Chondrocyte (in vitro differentiated cells): ENCODE measurements around the gene SPAG4. TPM values are rescaled to one million over a fixed set of nuclear protein-coding genes. Genes with fewer than 3 reads are reported as not detected.

ENCODE experiments used
- DNase-seq: peaks from one replicate; pipeline ENCODE4 v3.0.0; 2021; ENCODE audit warnings: mixed read lengths, low spot score
- H3K27ac Mint-ChIP-seq: one replicate; pipeline ENCODE4 v1.8.0; 2021; ENCODE audit warnings: mild to moderate bottlenecking, moderate library complexity, mixed read lengths; ENCODE audit not compliant: unreplicated experiment
- H3K27me3 Mint-ChIP-seq: 2 replicates; pipeline ENCODE4 v1.8.0; 2021; ENCODE audit warnings: low read depth, mixed read lengths
- H3K36me3 Mint-ChIP-seq: 2 replicates; pipeline ENCODE4 v1.8.0; 2021; ENCODE audit warnings: low read depth, mixed read lengths
- H3K4me1 Mint-ChIP-seq: 2 replicates; pipeline ENCODE4 v1.8.0; 2021; ENCODE audit warnings: low read depth, mild to moderate bottlenecking, mixed read lengths
- H3K4me3 Mint-ChIP-seq: one replicate; pipeline ENCODE4 v1.8.0; 2021; ENCODE audit warnings: mild to moderate bottlenecking, moderate library complexity, mixed read lengths; ENCODE audit not compliant: unreplicated experiment
- H3K9me3 Mint-ChIP-seq: 2 replicates; pipeline ENCODE4 v1.8.0; 2021; ENCODE audit warnings: low read depth, mixed read lengths
- total RNA-seq: library from RNA; stranded (reverse); gene quantifications from 3 replicates; pipeline ENCODE4 v1.2.1, GENCODE V29; 2021
- TF ChIP-seq, protein P1 (sequence below): fragments of 200-600 bp; sonication (generic); IDR thresholded peaks from 2 replicates; pipeline ENCODE4 v1.5.0; 2021; ENCODE audit warnings: antibody characterized with exemption, mild to moderate bottlenecking, moderate library complexity

Gene SPAG4
- total RNA-seq, 1 donor from 2014 or later = 8.6 TPM

DNA sequence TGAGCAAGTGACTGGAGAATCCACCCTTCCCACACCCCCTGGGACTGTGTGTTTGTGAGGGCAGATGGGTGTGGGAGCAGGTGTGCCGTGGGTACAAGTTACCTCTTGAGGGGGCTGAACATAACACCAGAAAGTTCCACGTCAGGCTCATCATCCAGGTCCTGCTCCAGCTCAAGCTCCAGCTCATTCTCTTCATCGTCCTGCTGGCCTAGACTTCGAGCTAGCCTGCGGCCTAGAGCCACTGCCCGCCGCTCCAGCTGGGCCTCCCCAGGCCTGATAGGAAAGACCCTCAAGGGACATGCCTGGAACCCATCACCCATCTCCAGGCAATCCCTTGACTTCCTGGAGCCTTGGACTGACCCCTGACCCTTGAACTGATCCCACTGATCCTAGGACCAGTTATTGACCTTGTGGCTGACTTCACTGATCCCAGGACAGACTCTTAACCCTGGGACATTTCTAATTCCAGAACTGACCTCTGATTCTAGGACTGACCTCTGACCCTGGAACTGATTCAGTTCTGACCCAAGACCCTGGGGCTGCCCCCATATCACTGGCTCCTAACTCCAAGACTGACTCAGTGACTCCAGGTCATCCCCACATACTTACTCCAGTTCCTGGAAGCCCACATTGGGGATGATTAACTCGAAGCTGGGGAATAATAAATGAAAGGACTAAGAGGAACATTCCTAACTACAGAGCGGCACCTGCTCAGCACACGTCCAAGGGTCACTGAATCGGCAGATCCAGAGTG lies 11.8 kb upstream of the SPAG4 start:
- Mint-ChIP-seq H3K4me3 (no peak overlapping the region), H3K4me1 (peaks cover 10% of the 10 kb centered on the region), H3K36me3 (no peaks in the 10 kb centered on the region), H3K9me3 (no peaks in the 10 kb centered on the region), H3K27ac (no peak overlapping the region), H3K27me3 (peaks cover 5% of the 10 kb centered on the region)
- TF ChIP-seq, protein P1, sequence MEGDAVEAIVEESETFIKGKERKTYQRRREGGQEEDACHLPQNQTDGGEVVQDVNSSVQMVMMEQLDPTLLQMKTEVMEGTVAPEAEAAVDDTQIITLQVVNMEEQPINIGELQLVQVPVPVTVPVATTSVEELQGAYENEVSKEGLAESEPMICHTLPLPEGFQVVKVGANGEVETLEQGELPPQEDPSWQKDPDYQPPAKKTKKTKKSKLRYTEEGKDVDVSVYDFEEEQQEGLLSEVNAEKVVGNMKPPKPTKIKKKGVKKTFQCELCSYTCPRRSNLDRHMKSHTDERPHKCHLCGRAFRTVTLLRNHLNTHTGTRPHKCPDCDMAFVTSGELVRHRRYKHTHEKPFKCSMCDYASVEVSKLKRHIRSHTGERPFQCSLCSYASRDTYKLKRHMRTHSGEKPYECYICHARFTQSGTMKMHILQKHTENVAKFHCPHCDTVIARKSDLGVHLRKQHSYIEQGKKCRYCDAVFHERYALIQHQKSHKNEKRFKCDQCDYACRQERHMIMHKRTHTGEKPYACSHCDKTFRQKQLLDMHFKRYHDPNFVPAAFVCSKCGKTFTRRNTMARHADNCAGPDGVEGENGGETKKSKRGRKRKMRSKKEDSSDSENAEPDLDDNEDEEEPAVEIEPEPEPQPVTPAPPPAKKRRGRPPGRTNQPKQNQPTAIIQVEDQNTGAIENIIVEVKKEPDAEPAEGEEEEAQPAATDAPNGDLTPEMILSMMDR = no peak
- peak; percentile 34 for DNase-seq

DNA sequence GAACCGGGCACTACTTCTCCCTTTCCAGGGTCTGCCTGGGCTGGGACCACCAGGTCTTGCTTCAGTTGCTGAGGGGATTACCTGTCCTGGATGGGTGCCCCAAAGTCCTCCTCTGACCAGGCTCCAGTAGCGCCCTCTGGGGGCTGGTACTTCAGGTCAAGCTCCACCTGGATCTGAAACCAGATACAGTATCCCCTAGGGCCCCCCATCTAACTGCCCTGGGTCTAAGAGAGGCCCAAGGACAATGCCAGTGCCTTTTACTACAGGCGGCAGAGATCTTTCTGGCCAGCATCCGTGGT lies 11.2 kb upstream of the SPAG4 start:
- H3K36me3 Mint-ChIP-seq = no peaks in the 10 kb centered on the region
- H3K9me3 Mint-ChIP-seq = no peaks in the 10 kb centered on the region
- TF ChIP-seq, protein P1 = peak; percentile 56
- H3K27me3 Mint-ChIP-seq = peaks cover 2% of the 10 kb centered on the region
- no peak overlapping the region for H3K4me3 Mint-ChIP-seq
- DNase-seq = peak; percentile 67
- peaks cover 10% of the 10 kb centered on the region for H3K4me1 Mint-ChIP-seq
- no peak overlapping the region for H3K27ac Mint-ChIP-seq

DNA sequence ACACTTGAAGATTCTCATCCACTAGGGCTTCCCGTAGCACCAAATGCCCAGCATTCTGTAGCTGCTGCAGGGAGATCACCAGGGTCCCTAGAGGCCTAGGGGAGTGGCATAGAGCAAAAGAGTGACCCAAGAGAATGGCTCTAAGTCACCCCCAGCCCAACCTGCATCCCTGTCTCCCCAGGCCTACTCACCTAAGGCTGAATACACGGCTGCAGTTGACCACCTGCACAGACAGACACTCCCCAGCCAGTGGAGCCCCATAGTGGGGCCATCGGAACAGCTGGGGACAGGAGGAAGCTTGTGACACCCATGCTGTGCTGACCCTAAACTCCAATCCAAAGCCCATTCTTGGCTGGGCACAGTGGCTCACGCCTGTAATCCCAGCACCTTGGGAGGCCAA lies 9.5 kb upstream of the SPAG4 start:
- peaks cover 1% of the 10 kb centered on the region for H3K27me3 Mint-ChIP-seq
- H3K4me3 Mint-ChIP-seq = no peak overlapping the region
- peak; percentile 15 for DNase-seq
- no peaks in the 10 kb centered on the region for H3K36me3 Mint-ChIP-seq
- H3K27ac Mint-ChIP-seq = no peak overlapping the region
- H3K4me1 Mint-ChIP-seq = peaks cover 4% of the 10 kb centered on the region
- TF ChIP-seq, protein P1 = no peak
- no peaks in the 10 kb centered on the region for H3K9me3 Mint-ChIP-seq

DNA sequence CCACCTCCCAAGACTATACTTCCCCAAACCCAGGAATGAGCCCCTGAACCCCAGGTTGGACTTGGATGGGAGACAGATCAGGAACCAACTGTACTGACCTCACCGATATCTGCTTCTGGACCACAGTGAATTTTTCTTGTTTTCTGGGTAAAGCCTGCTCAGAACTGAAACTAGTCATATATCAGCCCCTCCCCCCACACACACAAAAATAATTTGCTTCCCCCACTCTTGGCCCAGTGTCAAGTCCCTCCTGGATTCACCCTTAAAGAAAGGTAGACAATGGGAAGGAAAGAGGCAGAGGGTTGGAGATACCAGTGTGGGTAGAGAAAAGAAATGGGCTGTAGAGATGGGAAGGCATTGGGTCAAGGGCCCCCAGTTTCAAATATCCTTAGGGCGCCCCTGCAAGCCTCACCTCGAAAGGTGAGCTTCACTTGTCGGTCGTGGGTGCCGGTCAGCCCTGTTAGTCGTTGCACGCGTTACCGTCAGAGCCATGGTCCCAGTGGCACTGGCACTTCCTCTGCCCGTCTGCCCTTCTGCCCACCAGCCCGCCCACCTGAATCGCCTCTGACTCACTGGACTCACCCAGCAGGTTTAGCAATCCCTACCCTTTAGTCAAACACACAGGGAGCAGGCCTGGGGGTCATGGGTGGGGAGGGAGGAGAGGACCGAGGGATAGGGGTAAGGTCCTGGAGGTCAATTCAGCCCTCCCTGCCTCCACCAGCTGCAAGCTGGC lies 8.5 kb upstream of the SPAG4 start:
- Mint-ChIP-seq H3K4me1 (no peaks in the 10 kb centered on the region), H3K36me3 (no peaks in the 10 kb centered on the region), H3K27ac (no peak overlapping the region), H3K27me3 (peaks cover 1% of the 10 kb centered on the region), H3K4me3 (no peak overlapping the region), H3K9me3 (no peaks in the 10 kb centered on the region)
- peak; percentile 86 for DNase-seq
- TF ChIP-seq, protein P1 = no peak

DNA sequence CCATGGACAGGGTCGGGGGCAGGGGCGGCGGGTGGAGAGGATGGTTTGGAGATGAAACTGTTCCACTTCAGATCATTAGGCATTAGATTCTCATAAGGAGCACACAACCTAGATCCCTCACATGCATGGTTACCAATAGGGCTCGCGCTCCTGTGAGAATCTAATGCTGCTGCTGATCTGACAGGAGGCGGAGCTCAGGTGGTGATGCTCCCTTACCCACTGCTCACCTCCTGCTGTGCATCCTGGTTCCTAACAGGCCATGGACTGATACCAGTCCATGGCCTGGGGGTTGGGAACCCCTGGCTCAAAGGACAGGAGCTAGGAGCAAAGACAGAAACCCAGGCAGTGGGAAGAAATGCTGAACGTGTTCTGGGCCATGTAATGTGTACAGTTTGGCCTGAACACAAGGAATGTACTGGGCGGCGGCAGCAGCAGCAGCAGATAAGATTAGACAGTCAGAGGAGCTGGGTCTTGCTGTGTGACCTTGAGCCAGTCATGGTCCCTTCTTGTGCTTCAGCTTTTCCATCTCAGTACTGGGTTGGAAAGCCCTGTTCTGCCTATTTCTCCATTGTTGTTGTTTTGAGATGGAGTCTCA lies 4.7 kb upstream of the SPAG4 start:
- Mint-ChIP-seq H3K9me3 (no peaks in the 10 kb centered on the region), H3K27ac (no peak overlapping the region), H3K27me3 (no peaks in the 10 kb centered on the region), H3K36me3 (no peaks in the 10 kb centered on the region), H3K4me1 (peaks cover 3% of the 10 kb centered on the region), H3K4me3 (no peak overlapping the region)
- peak; percentile 22 for DNase-seq
- TF ChIP-seq, protein P1 = no peak
